DMS53 treated with DMSO at 0.1 percent for 48 hours (cell line): Measurements from ENCODE around the gene PPT2.

Experiments
- DNase-seq: peaks from one replicate; lab custom pipeline; 2025; ENCODE audit not compliant: unreplicated experiment; lab: John Stamatoyannopoulos, UW

PPT2 gene

DNA sequence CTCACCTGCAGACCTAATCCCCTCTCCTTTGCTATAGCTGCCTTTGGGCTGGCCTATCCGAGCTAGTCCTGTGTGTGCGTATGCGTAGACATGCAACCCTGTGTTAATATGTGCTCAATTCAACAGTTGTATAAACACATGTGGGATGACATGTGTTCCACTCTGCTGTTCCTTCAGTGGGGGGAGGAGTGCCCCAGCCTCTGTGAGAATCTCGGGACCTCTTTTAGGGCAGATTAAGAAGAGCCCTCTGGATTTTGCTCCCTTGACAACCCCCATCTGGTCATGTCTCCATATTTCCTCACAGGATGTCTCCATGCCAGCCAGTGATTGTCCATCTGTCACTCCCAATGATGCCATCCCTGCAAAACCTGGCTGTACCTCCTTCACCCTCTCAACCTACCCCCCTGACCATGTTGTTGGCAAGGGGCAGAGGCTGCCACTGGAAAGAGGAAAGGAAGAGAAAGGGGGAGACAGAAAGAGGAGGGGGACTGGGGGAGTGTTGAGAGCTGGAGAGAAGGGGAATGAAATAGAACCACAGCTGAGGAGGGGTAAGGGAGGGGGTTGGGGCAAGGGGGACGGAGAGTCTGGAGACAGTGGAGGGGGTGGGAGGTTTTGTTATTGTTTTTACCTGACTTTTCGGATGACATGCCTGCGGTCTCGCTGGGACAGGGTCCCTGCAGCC lies 2.6 kb upstream of the PPT2 start:
- DNase-seq = no peak

DNA sequence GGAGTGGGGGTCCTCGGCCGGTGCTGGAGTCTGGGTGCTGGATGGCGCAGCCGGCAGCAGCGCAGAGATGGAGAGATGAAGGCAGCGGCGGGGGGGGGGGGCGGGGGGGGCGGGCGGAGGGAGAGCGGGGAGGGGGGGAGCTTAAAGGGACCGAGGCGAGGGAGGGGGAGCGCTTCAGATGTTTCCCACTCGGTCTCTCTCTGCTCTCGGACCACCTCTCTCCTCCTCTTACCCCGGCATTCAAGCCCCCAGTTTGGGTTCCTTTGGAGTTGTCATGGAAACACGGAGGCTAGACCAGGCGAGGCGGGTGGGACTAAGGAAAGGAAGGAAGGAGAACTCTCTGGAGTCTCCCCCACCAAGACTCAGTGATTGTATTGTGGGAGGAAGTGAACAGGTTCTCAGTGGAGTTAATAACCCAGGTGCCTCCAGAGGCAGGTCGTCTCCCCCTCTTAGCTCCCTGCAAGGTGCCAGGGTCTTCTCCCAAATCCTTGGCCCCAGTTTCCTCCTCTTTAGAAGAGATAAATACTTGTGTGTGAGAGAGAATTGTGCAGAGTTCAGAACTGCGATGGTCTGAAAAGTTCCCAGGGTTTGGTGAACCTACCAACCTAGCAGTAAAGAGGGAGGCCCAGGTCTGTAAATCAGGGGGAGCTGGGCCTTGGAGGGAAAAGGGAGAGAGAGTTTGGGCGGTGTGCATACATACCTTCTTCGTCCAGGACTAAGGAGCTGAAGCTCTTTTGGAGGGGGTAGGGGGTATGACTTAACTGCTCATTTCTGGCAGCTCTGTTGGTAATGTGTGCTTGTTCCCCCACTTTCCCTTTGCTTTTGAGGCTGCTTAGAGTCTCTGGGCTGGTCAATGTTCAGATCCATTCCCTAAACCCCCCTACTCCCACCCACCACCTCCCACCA lies 1.8 kb upstream of the PPT2 start, which contains the start of gene PRRT1:
TSS of gene PRRT1 (minus strand) at position 77 of the 906 bp plus-strand sequence. CDS start 112 bp downstream, outside the sequence.
- DNase-seq = no peak

GRCh38 chr6:32152769-32153563 lies 975 bp upstream of the PPT2 start:
- no peak for DNase-seq

DNA sequence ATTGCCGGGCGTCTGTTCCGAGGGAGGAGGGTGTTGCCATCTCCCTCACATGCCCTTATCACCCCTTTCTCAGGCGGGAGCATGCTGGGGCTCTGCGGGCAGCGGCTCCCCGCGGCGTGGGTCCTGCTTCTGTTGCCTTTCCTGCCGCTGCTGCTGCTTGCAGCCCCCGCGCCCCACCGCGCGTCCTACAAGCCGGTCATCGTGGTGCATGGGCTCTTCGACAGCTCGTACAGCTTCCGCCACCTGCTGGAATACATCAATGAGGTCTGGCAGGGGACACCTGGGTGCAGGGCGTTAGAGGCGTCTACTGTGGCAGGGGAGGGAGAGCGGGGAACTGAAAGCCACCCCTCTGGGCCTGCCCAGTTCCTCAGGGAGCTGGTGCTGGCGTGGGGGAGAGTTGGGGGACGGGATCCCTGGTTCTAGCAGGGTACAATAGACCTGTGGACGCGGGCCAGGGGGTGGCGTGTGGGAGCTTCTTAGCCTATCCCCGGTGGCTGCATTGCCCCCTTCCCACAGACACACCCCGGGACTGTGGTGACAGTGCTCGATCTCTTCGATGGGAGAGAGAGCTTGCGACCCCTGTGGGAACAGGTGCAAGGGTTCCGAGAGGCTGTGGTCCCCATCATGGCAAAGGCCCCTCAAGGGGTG lies 697 bp downstream of the PPT2 start:
- DNase-seq = peak; percentile 77

DNA sequence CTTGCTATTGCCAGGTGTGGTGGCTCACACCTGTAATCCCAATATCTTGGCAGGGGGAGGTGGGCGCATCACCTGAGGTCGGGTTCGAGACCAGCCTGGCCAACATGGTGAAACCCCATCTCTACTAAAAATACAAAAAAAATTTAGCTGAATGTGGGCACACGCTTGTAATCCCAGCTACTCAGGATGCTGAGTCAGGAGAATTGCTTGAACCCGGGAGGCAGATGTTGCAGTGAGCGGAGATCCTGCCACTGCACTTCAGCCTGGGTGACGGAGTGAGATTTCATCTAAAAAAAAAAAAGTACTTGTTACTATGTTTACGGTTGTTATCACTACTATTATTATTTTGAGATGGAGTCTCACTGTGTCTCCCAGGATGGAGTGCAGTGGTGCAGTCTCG lies 3.0 kb downstream of the PPT2 start:
- DNase-seq = no peak

DNA sequence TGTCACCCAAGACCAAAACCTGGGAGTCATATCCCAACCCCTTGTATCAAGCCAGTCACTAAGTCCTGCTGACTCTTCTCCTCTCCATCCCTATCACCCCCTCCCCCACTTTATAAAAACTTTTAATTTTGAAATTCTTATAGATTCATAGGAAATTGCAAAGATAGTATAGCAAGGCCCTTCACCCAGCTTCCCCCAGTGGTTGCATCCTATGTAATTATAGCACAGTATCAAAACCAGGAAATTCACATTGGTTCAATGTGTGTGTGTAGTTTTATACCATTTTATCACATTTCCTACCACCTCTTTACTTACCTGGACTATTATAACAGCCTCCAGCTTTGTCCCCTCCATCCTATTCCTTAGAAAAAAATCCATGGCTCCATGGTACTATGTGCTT lies 4.1 kb downstream of the PPT2 start:
- DNase-seq = no peak

GRCh38 chr6:32163559-32164258 lies 9.8 kb downstream of the PPT2 start:
- no peak for DNase-seq

DNA sequence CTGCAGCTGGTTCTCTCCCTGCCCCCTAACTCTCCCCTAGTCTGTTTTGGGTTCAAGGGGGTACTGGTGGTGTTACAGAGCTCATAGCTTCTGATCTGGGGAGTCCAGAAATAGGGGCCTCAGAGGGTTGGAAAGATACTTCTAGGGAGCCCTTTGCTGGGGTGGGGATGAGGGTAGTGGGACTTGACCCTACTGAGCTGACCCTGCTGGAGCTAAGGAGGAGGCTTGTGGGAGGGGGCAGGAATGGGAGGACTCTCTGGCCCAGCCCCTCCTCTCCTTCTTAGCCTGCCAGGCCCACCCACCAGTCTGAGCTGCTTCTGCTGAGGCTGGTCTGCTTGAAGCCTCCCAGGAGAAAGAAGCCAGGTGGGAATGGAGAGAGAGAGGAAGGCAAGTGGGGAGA lies 10.4 kb downstream of the PPT2 start, which contains the start of gene EGFL8:
TSS of gene EGFL8 (plus strand) at position 301 of the 400 bp plus-strand sequence. CDS start 1,571 bp downstream, outside the sequence.
- no peak for DNase-seq

GRCh38 chr6:32166411-32167061 lies 12.6 kb downstream of the PPT2 start:
- no peak for DNase-seq

GRCh38 chr6:32167154-32167760 lies 13.3 kb downstream of the PPT2 start:
- peak; percentile 56 for DNase-seq

GRCh38 chr6:32167761-32168262 lies 13.9 kb downstream of the PPT2 start:
- DNase-seq = no peak

GRCh38 chr6:32168350-32168749 lies 14.4 kb downstream of the PPT2 start:
- no peak for DNase-seq

DNA sequence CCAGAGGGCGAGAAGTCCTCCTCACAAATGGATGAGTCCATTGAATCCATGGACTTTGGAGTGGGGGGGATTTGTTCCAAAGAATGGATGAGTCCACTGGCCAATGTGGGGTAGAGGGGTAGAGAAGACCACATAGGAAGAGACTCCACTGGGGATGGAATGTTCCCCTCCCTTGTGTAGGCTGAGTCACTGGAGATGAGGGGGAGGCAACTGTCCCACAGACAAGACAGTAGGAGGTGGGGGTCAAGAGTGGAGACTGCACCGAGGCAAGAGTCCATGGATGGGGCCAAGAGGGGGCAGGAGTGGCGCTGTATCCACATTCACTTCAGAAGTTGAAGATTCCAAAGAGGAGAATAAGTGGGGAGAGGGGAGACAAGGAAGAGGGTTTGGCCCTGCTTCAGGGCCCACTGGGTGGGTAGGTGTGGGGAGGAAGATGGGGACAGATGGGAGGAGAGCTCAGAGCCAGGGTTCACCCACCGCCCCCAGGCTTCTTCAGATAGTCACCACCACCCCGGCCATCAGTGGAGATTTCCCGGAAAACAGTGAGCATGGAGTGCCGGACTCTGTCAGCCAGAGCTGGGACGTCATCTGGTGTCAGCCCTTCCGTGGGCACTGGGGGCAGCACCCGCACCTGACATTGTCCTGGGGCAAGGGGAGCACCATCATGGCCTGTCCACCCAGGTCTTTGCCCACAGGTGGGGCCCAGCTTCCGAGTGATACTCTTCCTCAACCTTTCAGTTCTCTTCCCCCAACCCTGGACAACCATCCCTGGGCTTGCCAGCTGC lies 15.1 kb downstream of the PPT2 start:
- DNase-seq = no peak

GRCh38 chr6:32170294-32170693 lies 16.4 kb downstream of the PPT2 start:
- DNase-seq = no peak

GRCh38 chr6:32171234-32171633 lies 17.3 kb downstream of the PPT2 start:
- DNase-seq = no peak

GRCh38 chr6:32173051-32173727 lies 19.2 kb downstream of the PPT2 start:
- DNase-seq = no peak

GRCh38 chr6:32174416-32174815 lies 20.5 kb downstream of the PPT2 start:
- DNase-seq = no peak

DNA sequence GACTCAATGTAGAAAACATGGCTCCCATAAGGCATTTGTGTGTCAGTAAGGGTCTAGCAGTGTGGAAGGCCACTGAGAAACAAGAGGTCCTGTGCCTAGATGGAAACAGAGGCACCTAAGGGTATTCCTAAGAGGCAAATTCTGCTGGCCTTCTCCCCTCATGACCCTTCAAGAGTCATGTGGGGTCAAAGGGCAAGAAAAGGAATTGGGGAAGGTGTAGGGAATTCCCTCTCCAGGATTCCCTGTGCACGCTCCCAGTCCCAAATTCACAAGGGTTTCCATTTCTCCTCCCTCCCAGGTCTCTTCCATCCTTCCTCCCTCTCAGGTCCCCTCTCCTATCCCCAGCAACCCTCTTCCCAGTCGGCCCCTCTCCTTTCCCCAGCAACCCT lies 21.4 kb downstream of the PPT2 start:
- no peak for DNase-seq
